ENCODE results near the gene PTPRO.

DNA sequence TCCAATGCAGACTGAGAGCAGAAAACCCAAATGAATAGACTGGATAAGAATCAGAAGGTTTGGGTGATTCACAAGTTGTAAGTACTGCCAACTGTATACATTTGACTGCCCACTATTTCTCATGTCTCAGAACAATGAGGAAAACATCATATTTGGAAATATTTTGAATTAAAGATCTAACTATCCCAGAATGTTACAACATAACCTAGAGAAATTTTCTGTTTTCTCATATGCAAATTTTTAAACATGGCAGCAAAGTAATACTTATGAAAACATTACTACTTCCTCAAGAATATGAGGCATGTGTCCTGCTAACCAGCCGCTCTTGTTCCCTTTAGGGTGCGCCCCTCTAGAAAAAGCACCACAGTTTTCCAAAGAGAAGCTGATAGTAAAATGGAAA, 179.9 kb downstream of the PTPRO start:
- TF ChIP-seq POLR2A (IDR thresholded peaks at IDR 0.05; ENCODE audit: low read length) (no peak), GATA1 (IDR thresholded peaks at IDR 0.05; ENCODE audit: low read depth, low read length) (no peak)
